HG03571 (cell line): ENCODE measurements around the gene CCDC40.
"Not testable (repeated sequence)": the region's sequence is repeated elsewhere in the genome, so short reads cannot be mapped to it uniquely, and the experiment has no call there.

Experiments used
- ATAC-seq: cut with Tn5 transposase; IDR thresholded peaks from one replicate; pipeline ENCODE4 v1.9.1; 2021; ENCODE audit not compliant: unreplicated experiment

CCDC40 gene

GRCh38 chr17:80035937-80036714 is at the start of gene CCDC40:
Gene CCDC40 (plus strand): TSS chr17:80036642. CDS start chr17:80036663, 21 bp downstream.
- ATAC-seq: no peak

- no peak for ATAC-seq
Measured at GRCh38 chr17:79987187-79987934, 49.1 kb upstream of the CCDC40 start.

GRCh38 chr17:79987935-79988184 is 48.6 kb upstream of the CCDC40 start:
- ATAC-seq: no peak

GRCh38 chr17:79988185-79988971 is 48.1 kb upstream of the CCDC40 start:
- no peak for ATAC-seq

GRCh38 chr17:79989106-79989835 is 47.2 kb upstream of the CCDC40 start:
- ATAC-seq: no peak

- no peak for ATAC-seq
Measured at GRCh38 chr17:79990051-79990592, 46.3 kb upstream of the CCDC40 start.

- ATAC-seq: no peak
Measured at GRCh38 chr17:79990704-79991103, 45.7 kb upstream of the CCDC40 start.

GRCh38 chr17:79991140-79991923 is 45.1 kb upstream of the CCDC40 start:
- ATAC-seq: no peak

- ATAC-seq: no peak
Measured at GRCh38 chr17:79991924-79992648, 44.4 kb upstream of the CCDC40 start.

- no peak for ATAC-seq
Measured at GRCh38 chr17:79992649-79993389, 43.6 kb upstream of the CCDC40 start.

GRCh38 chr17:79993390-79994227 is 42.8 kb upstream of the CCDC40 start:
- ATAC-seq: no peak

- ATAC-seq: not testable (repeated sequence)
Measured at GRCh38 chr17:79994228-79994569, 42.2 kb upstream of the CCDC40 start.

GRCh38 chr17:79994602-79995001 is 41.8 kb upstream of the CCDC40 start:
- no peak for ATAC-seq

- no peak for ATAC-seq
Measured at GRCh38 chr17:79995696-79996095, 40.7 kb upstream of the CCDC40 start.

- no peak for ATAC-seq
Measured at GRCh38 chr17:79996291-79996690, 40.2 kb upstream of the CCDC40 start.

- no peak for ATAC-seq
Measured at GRCh38 chr17:79997011-79997660, 39.3 kb upstream of the CCDC40 start.

- ATAC-seq: no peak
Measured at GRCh38 chr17:80000136-80000535, 36.3 kb upstream of the CCDC40 start.
